ENCODE measurements around the gene HDDC3. TPM values are rescaled to one million over a fixed set of nuclear protein-coding genes. Genes with fewer than 3 reads are reported as not detected.

Gene HDDC3
- total RNA-seq, 2 experiments from 2014 or later: 31.8 to 38.6 TPM

DNA sequence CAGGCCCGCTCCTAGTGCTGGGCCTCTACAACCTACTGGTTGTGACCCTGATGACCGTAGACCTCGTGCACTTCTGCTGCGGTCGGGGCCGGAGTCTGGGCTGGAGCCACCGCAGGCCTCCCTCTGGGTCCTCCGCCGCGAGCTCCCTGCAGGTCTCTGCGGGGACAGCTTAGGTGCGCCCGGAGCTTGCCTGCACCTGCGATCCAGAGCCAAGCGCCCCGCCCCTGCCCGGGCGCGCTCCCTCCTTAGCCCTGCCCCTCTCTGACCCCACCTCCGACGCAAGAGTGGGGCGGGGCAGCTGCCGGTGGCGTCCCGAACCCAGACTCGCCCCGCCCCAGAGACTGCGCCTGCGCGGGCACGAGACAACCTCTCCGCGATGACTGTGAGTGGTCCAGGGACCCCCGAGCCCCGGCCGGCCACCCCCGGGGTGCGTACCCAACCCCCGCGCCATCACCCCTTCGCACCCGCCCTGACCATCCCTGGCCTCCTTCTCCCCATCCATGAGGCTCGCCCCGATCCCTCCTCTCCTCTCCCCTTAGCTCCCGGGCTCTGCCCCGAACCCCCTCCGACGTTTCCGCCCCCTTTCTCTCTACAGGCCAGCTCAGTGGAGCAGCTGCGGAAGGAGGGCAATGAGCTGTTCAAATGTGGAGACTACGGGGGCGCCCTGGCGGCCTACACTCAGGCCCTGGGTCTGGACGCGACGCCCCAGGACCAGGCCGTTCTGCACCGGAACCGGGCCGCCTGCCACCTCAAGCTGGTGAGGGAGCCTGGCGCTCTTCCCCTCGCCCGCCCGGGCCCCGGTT, 2.8 kb upstream of the HDDC3 start, which contains the start of gene UNC45A:
TSS of gene UNC45A (plus strand) at position 337 of the 803 bp plus-strand sequence. CDS start at position 377, 40 bp downstream.
- Histone ChIP-seq H3K36me3 (ENCODE audit: insufficient read depth, low read length) (peaks cover 18% of the 10 kb centered on the region), H3K79me2 (ENCODE audit: insufficient read depth, low read depth, low read length) (peaks cover 6% of the 10 kb centered on the region; the same call in 1 of the 2 replicates), H3K4me3 (ENCODE audit: low read depth, low read length, poor library complexity, severe bottlenecking) (peak within 1 kb of the TSS; percentile 75), H3K9me2 (ENCODE audit: insufficient read depth, low read length) (no peaks in the 10 kb centered on the region), H3K9me3 (ENCODE audit: low read length) (no peaks in the 10 kb centered on the region), H2AFZ (ENCODE audit: low read length) (peak within 1 kb of the TSS; percentile 77), H3K27ac (ENCODE audit: low read depth, low read length, poor library complexity, severe bottlenecking) (peak within 1 kb of the TSS; percentile 48), H3K4me1 (ENCODE audit: insufficient read depth, low read length, poor library complexity, severe bottlenecking) (peaks cover 47% of the 10 kb centered on the region), H4K20me1 (ENCODE audit: insufficient read depth, low read length) (no peaks in the 10 kb centered on the region), H3K4me2 (ENCODE audit: low read length) (peak within 1 kb of the TSS; percentile 90)
- TF ChIP-seq EZH2phosphoT487 (IDR thresholded peaks at IDR 0.05; ENCODE audit: borderline replicate concordance, low read depth, low read length): no peak
- TF ChIP-seq, protein P1, sequence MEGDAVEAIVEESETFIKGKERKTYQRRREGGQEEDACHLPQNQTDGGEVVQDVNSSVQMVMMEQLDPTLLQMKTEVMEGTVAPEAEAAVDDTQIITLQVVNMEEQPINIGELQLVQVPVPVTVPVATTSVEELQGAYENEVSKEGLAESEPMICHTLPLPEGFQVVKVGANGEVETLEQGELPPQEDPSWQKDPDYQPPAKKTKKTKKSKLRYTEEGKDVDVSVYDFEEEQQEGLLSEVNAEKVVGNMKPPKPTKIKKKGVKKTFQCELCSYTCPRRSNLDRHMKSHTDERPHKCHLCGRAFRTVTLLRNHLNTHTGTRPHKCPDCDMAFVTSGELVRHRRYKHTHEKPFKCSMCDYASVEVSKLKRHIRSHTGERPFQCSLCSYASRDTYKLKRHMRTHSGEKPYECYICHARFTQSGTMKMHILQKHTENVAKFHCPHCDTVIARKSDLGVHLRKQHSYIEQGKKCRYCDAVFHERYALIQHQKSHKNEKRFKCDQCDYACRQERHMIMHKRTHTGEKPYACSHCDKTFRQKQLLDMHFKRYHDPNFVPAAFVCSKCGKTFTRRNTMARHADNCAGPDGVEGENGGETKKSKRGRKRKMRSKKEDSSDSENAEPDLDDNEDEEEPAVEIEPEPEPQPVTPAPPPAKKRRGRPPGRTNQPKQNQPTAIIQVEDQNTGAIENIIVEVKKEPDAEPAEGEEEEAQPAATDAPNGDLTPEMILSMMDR (conservative IDR thresholded peaks at IDR 0.05; ENCODE audit: low read length): peak; percentile 35; the same call in 1 of the 2 replicates
- intact Hi-C loops (cut with micrococcal nuclease; ENCODE audit: unreplicated experiment): loop anchor here (1.0 to 5.0 kb wide), 8 partner anchors 19 to 668 kb away; partner anchors contain the start of genes BLM, IQGAP1, NGRN and PRC1
- POLR2A ChIA-PET: interaction anchor here (0.5 to 7.2 kb wide), 18 partner anchors 9 to 930 kb away, joined by 3 to 58 read pairs (median 3); partner anchors contain the start of genes PRC1 and RCCD1
- CTCF ChIA-PET (ENCODE audit: unreplicated experiment): interaction anchor here (0.6 to 5.1 kb wide), 12 partner anchors 12 to 616 kb away, joined by 3 to 41 read pairs (median 4); partner anchors contain the start of genes BLM, MAN2A2 and RCCD1
- peak; percentile 95 for DNase-seq (ENCODE audit: low spot score)
- BruUV-seq (replicated peaks): no TSS peak

DNA sequence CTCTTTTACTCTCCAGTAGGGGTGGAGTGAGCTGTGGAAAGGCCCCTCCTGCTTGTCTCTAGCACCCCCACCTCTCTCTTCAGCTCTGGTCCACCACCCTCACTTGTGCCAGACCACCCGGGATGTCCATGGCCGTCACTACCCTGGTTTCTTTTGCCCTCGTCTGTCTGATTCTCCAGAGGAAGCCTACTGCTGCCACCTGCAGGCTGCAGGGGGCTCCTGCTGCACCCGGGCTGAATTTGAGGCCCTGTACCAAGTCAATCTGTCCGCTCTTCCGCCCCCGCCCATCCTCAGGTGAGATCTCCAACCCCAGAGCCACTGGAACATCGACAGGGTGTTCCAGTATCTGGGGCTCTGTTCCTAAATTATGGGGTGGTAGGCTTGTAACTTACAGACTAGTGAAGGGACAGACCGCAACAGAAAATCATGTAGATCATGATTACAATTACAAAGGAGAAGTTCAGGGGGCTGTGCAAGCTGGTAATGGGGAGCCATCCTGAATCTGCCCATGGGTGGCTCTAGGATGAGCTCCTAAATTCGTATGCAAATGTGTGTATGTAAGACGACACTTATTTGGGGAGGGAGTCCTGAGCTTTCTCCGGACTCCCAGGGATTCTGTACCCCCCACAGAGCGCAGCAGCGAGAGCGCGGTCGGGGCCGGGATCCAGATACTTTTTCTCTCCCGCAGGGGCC, 2.1 kb upstream of the HDDC3 start:
- Histone ChIP-seq H4K20me1 (ENCODE audit: insufficient read depth, low read length) (no peaks in the 10 kb centered on the region), H3K9me3 (ENCODE audit: low read length) (no peaks in the 10 kb centered on the region), H3K79me2 (ENCODE audit: insufficient read depth, low read depth, low read length) (peaks cover 9% of the 10 kb centered on the region; the same call in 1 of the 2 replicates), H3K4me3 (ENCODE audit: low read depth, low read length, poor library complexity, severe bottlenecking) (peak overlapping the region; percentile 75), H3K9me2 (ENCODE audit: insufficient read depth, low read length) (no peaks in the 10 kb centered on the region), H3K4me1 (ENCODE audit: insufficient read depth, low read length, poor library complexity, severe bottlenecking) (peaks cover 47% of the 10 kb centered on the region), H3K4me2 (ENCODE audit: low read length) (peak overlapping the region; percentile 90), H3K36me3 (ENCODE audit: insufficient read depth, low read length) (peaks cover 11% of the 10 kb centered on the region), H3K27ac (ENCODE audit: low read depth, low read length, poor library complexity, severe bottlenecking) (peak overlapping the region; percentile 48), H2AFZ (ENCODE audit: low read length) (peak overlapping the region; percentile 77)
- peak; percentile 93 for DNase-seq (ENCODE audit: low spot score)
- ChIA-PET POLR2A (interaction anchor here (0.5 to 7.2 kb wide), 12 partner anchors 9 to 361 kb away, joined by 3 to 58 read pairs (median 3); partner anchors contain the start of genes PRC1 and RCCD1), CTCF (ENCODE audit: unreplicated experiment) (interaction anchor here (0.5 to 5.1 kb wide), 13 partner anchors 12 to 615 kb away, joined by 3 to 41 read pairs (median 3); partner anchors contain the start of genes MAN2A2 and RCCD1)
- BruUV-seq (replicated peaks): no TSS peak
- intact Hi-C loops (cut with micrococcal nuclease; ENCODE audit: unreplicated experiment): loop anchor here (1.0 to 5.0 kb wide), 6 partner anchors 60 to 667 kb away; partner anchors contain the start of genes BLM, IQGAP1, NGRN and PRC1
- TF ChIP-seq, protein P1 (conservative IDR thresholded peaks at IDR 0.05; ENCODE audit: low read length): peak; percentile 95
- no peak for TF ChIP-seq EZH2phosphoT487 (IDR thresholded peaks at IDR 0.05; ENCODE audit: borderline replicate concordance, low read depth, low read length)
